ENCODE data around the gene FGFR3.

DNA sequence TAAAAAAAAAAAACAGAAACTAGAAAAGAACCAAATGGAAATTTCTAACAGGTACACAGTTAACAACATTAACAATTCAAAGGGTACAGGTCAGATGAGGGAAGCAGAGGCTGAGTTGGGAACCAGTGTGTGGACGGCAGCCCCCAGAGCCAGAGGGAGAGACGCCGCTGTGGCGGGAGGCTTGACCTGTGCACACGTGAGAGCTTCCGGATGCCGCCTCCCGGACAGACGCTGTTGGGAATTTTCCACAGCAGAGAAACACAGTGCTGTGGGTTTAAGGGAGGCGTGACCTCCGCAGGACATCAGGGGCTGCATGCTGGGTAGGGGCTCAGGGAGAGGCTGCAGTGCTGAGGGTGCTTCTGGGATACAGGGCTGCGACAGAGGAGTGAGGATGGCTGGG lies 49.5 kb upstream of the FGFR3 start:
- TF ChIP-seq POLR2AphosphoS5 (IDR thresholded peaks at IDR 0.05; ENCODE audit: low read depth, low read length) (no peak), POLR2A (IDR thresholded peaks at IDR 0.05; ENCODE audit: control extremely low read depth in 1 of 2, low read depth in 2 of 2, low read length in 2 of 2) (no peak), SIN3A (conservative IDR thresholded peaks at IDR 0.05 in 1 of 2, IDR thresholded peaks at IDR 0.05 in 1 of 2; ENCODE audit: low read depth in 1 of 2, low read length in 2 of 2) (no peak), JUN (IDR thresholded peaks at IDR 0.05; ENCODE audit: low read depth, low read length) (no peak)
- TF ChIP-seq, protein P1, sequence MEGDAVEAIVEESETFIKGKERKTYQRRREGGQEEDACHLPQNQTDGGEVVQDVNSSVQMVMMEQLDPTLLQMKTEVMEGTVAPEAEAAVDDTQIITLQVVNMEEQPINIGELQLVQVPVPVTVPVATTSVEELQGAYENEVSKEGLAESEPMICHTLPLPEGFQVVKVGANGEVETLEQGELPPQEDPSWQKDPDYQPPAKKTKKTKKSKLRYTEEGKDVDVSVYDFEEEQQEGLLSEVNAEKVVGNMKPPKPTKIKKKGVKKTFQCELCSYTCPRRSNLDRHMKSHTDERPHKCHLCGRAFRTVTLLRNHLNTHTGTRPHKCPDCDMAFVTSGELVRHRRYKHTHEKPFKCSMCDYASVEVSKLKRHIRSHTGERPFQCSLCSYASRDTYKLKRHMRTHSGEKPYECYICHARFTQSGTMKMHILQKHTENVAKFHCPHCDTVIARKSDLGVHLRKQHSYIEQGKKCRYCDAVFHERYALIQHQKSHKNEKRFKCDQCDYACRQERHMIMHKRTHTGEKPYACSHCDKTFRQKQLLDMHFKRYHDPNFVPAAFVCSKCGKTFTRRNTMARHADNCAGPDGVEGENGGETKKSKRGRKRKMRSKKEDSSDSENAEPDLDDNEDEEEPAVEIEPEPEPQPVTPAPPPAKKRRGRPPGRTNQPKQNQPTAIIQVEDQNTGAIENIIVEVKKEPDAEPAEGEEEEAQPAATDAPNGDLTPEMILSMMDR (IDR thresholded peaks at IDR 0.05; ENCODE audit: control extremely low read depth in 1 of 3, insufficient read depth in 1 of 3, low read depth in 1 of 3, low read length in 3 of 3): no peak

All from H1 (cell line).